ENCODE measurements around the gene SPTBN1. TPM values are rescaled to one million over a fixed set of nuclear protein-coding genes. Genes with fewer than 3 reads are reported as not detected.

Gene SPTBN1
- total and polyA plus RNA-seq, 9 of the 15 experiments (the other 6 are each of a cell fraction or from before 2014, with no cell fraction given), result 8.9 to 66.8 (median 31.4) TPM

- WGBS (ENCODE audit: insufficient coverage, low coverage, missing lambda C conversion rate), result 6% methylated on average over 2 of the region's 2 CpGs
- FAIRE-seq, result no peak
- Histone ChIP-seq H3K79me2 (ENCODE audit: control insufficient read depth, insufficient read depth, low read length) (no peaks in the 10 kb centered on the region), H3K36me3 (ENCODE audit: control insufficient read depth, insufficient read depth, low read length) (no peaks in the 10 kb centered on the region), H3K4me2 (ENCODE audit: insufficient read depth, low read length) (no peak overlapping the region), H3K9ac (ENCODE audit: insufficient read depth in 1 of 2, low read depth in 2 of 2, low read length in 2 of 2) (no peak overlapping the region), H2AFZ (ENCODE audit: low read depth, low read length) (no peak overlapping the region), H3K27ac (ENCODE audit: extremely low read depth, low read depth, low read length) (no peak overlapping the region), H3K4me1 (replicated peaks in 1 of 2; ENCODE audit: control insufficient read depth in 2 of 2, insufficient read depth in 2 of 2, low read length in 2 of 2) (no peaks in the 10 kb centered on the region), H4K20me1 (replicated peaks; ENCODE audit: control insufficient read depth, insufficient read depth, low read length) (no peaks in the 10 kb centered on the region), H3K4me3 (no peak overlapping the region), H3K27me3 (ENCODE audit: control insufficient read depth in 2 of 2, insufficient read depth in 2 of 2, low read length in 2 of 2) (no peaks in the 10 kb centered on the region), H3K9me1 (ENCODE audit: control insufficient read depth, insufficient read depth, low read length) (no peaks in the 10 kb centered on the region), H3K9me3 (replicated peaks; ENCODE audit: control insufficient read depth, insufficient read depth, low read depth, low read length) (no peaks in the 10 kb centered on the region)
- ChIA-PET CTCF (ENCODE audit: low intra/inter-chr PET ratio) (no interaction called here), POLR2A (no interaction called here)
- TF ChIP-seq AFF1 (IDR thresholded peaks at IDR 0.05; ENCODE audit: low read depth in 1 of 2, partially characterized antibody in 2 of 2), result no peak
- in situ Hi-C loops (cut with MboI), result no loop called here
- no TSS peak for BruUV-seq (replicated peaks)
- intact Hi-C loops (cut with micrococcal nuclease), result no loop called here
- DNase-seq (ENCODE audit: extremely low read depth in 1 of 4, low spot score in 3 of 4), result no peak
- ATAC-seq, result no peak
Measured at GRCh38 chr2:54423213-54423612, 32.9 kb upstream of the SPTBN1 start.

Data from K562 (cell line).